ENCODE measurements around the gene PFN4. TPM values are rescaled to one million over a fixed set of nuclear protein-coding genes. Genes with fewer than 3 reads are reported as not detected.

Gene PFN4
- polyA plus RNA-seq, 1 of the 3 experiments (the other 2 are of a cell fraction) = 0.61 TPM

- WGBS (ENCODE audit: low lambda C conversion rate) = 90% methylated on average over 5 of the region's 5 CpGs
- DNase-seq = no peak
- Histone ChIP-seq H4K20me1 (ENCODE audit: insufficient read depth) (no peaks in the 10 kb centered on the region), H3K27ac (ENCODE audit: low read depth in 2 of 2, low read length in 1 of 2) (no peak overlapping the region), H3K9ac (no peak overlapping the region), H3F3A (replicated peaks; ENCODE audit: insufficient read depth) (no peaks in the 10 kb centered on the region), H3K36me3 (replicated peaks in 1 of 2; ENCODE audit: control insufficient read depth in 1 of 2, insufficient read depth in 2 of 2, low read length in 1 of 2) (no peaks in the 10 kb centered on the region), H2AFZ (ENCODE audit: low read depth) (no peak overlapping the region), H3K4me1 (ENCODE audit: control insufficient read depth in 1 of 2, insufficient read depth in 2 of 2, low read depth in 1 of 2, low read length in 1 of 2) (no peaks in the 10 kb centered on the region), H3K27me3 (ENCODE audit: insufficient read depth) (no peaks in the 10 kb centered on the region), H3K79me2 (ENCODE audit: insufficient read depth) (no peaks in the 10 kb centered on the region), H3K4me2 (no peak overlapping the region), H3K9me3 (no peaks in the 10 kb centered on the region), H3K9me2 (no peaks in the 10 kb centered on the region), H3K4me3 (ENCODE audit: low read depth in 2 of 2, low read length in 1 of 2) (no peak overlapping the region)
- TF ChIP-seq NFIC (IDR thresholded peaks at IDR 0.05; ENCODE audit: borderline replicate concordance) (no peak), YY1 (IDR thresholded peaks at IDR 0.05; ENCODE audit: low read depth) (no peak), FOXM1 (IDR thresholded peaks at IDR 0.05; ENCODE audit: low read depth) (no peak), CTCF (IDR thresholded peaks at IDR 0.05) (no peak), RFX5 (IDR thresholded peaks at IDR 0.05; ENCODE audit: low read length) (no peak), SIN3A (IDR thresholded peaks at IDR 0.05; ENCODE audit: borderline replicate concordance, low read depth, low read length) (no peak), MAX (IDR thresholded peaks at IDR 0.05; ENCODE audit: low read depth) (no peak), MEF2A (IDR thresholded peaks at IDR 0.05; ENCODE audit: borderline replicate concordance, low read depth) (no peak), FOXJ3 (CRISPR knock-in tag; IDR thresholded peaks at IDR 0.05) (no peak), NRF1 (IDR thresholded peaks at IDR 0.05; ENCODE audit: low read depth, low read length) (no peak), PBX3 (IDR thresholded peaks at IDR 0.05) (no peak)
- POLR2A ChIA-PET = no interaction called here
- CTCF ChIA-PET = interaction anchor here (1.2 kb wide), 1 partner anchor 85 kb away, joined by 4 read pairs; the partner anchor contains the start of gene TP53I3
These were observed 45.9 kb upstream of the PFN4 start for GRCh38 chr2:24169023-24169422.

GRCh38 chr2:24164416-24164973 lies 41.4 kb upstream of the PFN4 start:
- H3K9me2 ChIP-seq = no peaks in the 10 kb centered on the region
- H3K4me2 ChIP-seq = no peak overlapping the region
- no peak overlapping the region for H2AFZ ChIP-seq (ENCODE audit: low read depth)
- peak; percentile 67 for DNase-seq
- H3K9me3 ChIP-seq = no peaks in the 10 kb centered on the region
- TF ChIP-seq JUND (IDR thresholded peaks at IDR 0.05) (no peak), SMC3 (IDR thresholded peaks at IDR 0.05; ENCODE audit: low read depth, low read length) (peak; percentile 55), RAD21 (IDR thresholded peaks at IDR 0.05; ENCODE audit: low read length) (peak; percentile 50), CTCF (IDR thresholded peaks at IDR 0.05) (peak; percentile 61)
- H3F3A ChIP-seq (replicated peaks; ENCODE audit: insufficient read depth) = no peaks in the 10 kb centered on the region
- H3K4me1 ChIP-seq (ENCODE audit: control insufficient read depth in 1 of 2, insufficient read depth in 2 of 2, low read depth in 1 of 2, low read length in 1 of 2) = no peaks in the 10 kb centered on the region
- no peaks in the 10 kb centered on the region for H4K20me1 ChIP-seq (ENCODE audit: insufficient read depth)
- ChIA-PET POLR2A (interaction anchor here (1.0 kb wide), 1 partner anchor 80 kb away, joined by 3 read pairs; no protein-coding TSS in a partner anchor), CTCF (interaction anchor here (0.6 to 1.4 kb wide), 4 partner anchors 9 to 1867 kb away, joined by 3 to 7 read pairs (median 3); no protein-coding TSS in a partner anchor)
- H3K27ac ChIP-seq (ENCODE audit: low read depth in 2 of 2, low read length in 1 of 2) = no peak overlapping the region
- peaks cover 0 to 4% of the 10 kb centered on the region in 2 experiments for H3K36me3 ChIP-seq (replicated peaks in 1 of 2; ENCODE audit: control insufficient read depth in 1 of 2, insufficient read depth in 2 of 2, low read length in 1 of 2)
- H3K27me3 ChIP-seq (ENCODE audit: insufficient read depth) = no peaks in the 10 kb centered on the region
- 77% methylated on average over 8 of the region's 8 CpGs for WGBS (ENCODE audit: low lambda C conversion rate)
- no peaks in the 10 kb centered on the region for H3K79me2 ChIP-seq (ENCODE audit: insufficient read depth)
- no peak overlapping the region for H3K4me3 ChIP-seq (ENCODE audit: low read depth in 2 of 2, low read length in 1 of 2)
- no peak overlapping the region for H3K9ac ChIP-seq

All from SK-N-SH (cell line).